HG03457 (cell line): ENCODE results near the gene ARHGAP21.
"Not testable (repeated sequence)": the region's sequence is repeated elsewhere in the genome, so short reads cannot be mapped to it uniquely, and the experiment has no call there.

Source experiments
- ATAC-seq: cut with Tn5 transposase; IDR thresholded peaks from one replicate; pipeline ENCODE4 v1.9.1; 2021; ENCODE audit warnings: moderate number of reproducible peaks; ENCODE audit not compliant: unreplicated experiment

The ARHGAP21 gene

GRCh38 chr10:24643679-24644209, 79.9 kb downstream of the ARHGAP21 start:
- no peak for ATAC-seq

- peak; percentile 62 for ATAC-seq
These were observed 80.6 kb downstream of the ARHGAP21 start for GRCh38 chr10:24642921-24643678.

- ATAC-seq: no peak
These were observed 84.6 kb downstream of the ARHGAP21 start for GRCh38 chr10:24639124-24639523.

GRCh38 chr10:24625778-24626177, 97.9 kb downstream of the ARHGAP21 start:
- no peak for ATAC-seq

GRCh38 chr10:24623383-24623782, 100.3 kb downstream of the ARHGAP21 start:
- no peak for ATAC-seq

- ATAC-seq: no peak
These were observed 100.8 kb downstream of the ARHGAP21 start for GRCh38 chr10:24622781-24623301.

- ATAC-seq: not testable (repeated sequence)
These were observed 102.5 kb downstream of the ARHGAP21 start for GRCh38 chr10:24621035-24621795.

GRCh38 chr10:24619994-24620310, 103.7 kb downstream of the ARHGAP21 start:
- not testable (repeated sequence) for ATAC-seq

GRCh38 chr10:24619291-24619993, 104.2 kb downstream of the ARHGAP21 start:
- ATAC-seq: not testable (repeated sequence)

GRCh38 chr10:24618401-24618800, 105.3 kb downstream of the ARHGAP21 start:
- ATAC-seq: no peak

GRCh38 chr10:24617771-24618396, 105.8 kb downstream of the ARHGAP21 start:
- ATAC-seq: no peak

- ATAC-seq: no peak
These were observed 107.2 kb downstream of the ARHGAP21 start for GRCh38 chr10:24616536-24616935.

- ATAC-seq: no peak
These were observed 117.7 kb downstream of the ARHGAP21 start for GRCh38 chr10:24606021-24606420.

GRCh38 chr10:24605141-24605540, 118.5 kb downstream of the ARHGAP21 start:
- ATAC-seq: no peak

GRCh38 chr10:24603333-24603732, 120.4 kb downstream of the ARHGAP21 start:
- no peak for ATAC-seq

- no peak for ATAC-seq
These were observed 125.7 kb downstream of the ARHGAP21 start for GRCh38 chr10:24597961-24598360.

GRCh38 chr10:24597426-24597825, 126.3 kb downstream of the ARHGAP21 start:
- no peak for ATAC-seq

- no peak for ATAC-seq
These were observed 127.3 kb downstream of the ARHGAP21 start for GRCh38 chr10:24596217-24596930.

- ATAC-seq: no peak
These were observed 132.8 kb downstream of the ARHGAP21 start for GRCh38 chr10:24590697-24591457.
